Measurements from ENCODE around the gene SMARCC2. TPM values are rescaled to one million over a fixed set of nuclear protein-coding genes. Genes with fewer than 3 reads are reported as not detected.

SMARCC2 gene
- total and polyA plus RNA-seq, 2 donors (not counting 1 experiment from before 2014, with no cell fraction given), result 60.2 to 70.8 TPM

GRCh38 chr12:56124133-56124532, 65.2 kb downstream of the SMARCC2 start:
- H3K27ac ChIP-seq (ENCODE audit: insufficient read depth, low read length), result no peak overlapping the region
- no peak overlapping the region for H2AFZ ChIP-seq (ENCODE audit: low read length)
- no peaks in the 10 kb centered on the region for H3K27me3 ChIP-seq (ENCODE audit: control insufficient read depth, insufficient read depth, low read length)
- peaks cover 18% of the 10 kb centered on the region for H3K4me1 ChIP-seq (ENCODE audit: control insufficient read depth, extremely low read depth, insufficient read depth, low read length)
- H4K20me1 ChIP-seq (ENCODE audit: control insufficient read depth, extremely low read depth, insufficient read depth, low read length), result no peaks in the 10 kb centered on the region
- H3K36me3 ChIP-seq (ENCODE audit: control insufficient read depth, insufficient read depth, low read length), result peaks cover 10% of the 10 kb centered on the region
- no peaks in the 10 kb centered on the region for H3K9me3 ChIP-seq (ENCODE audit: control insufficient read depth, insufficient read depth, low read depth, low read length)
- H3K4me2 ChIP-seq (ENCODE audit: extremely low read depth, insufficient read depth, low read length), result no peak overlapping the region
- H3K9ac ChIP-seq (ENCODE audit: insufficient read depth, low read length), result no peak overlapping the region
- H3K79me2 ChIP-seq (ENCODE audit: control insufficient read depth, insufficient read depth, low read length), result peaks cover 11% of the 10 kb centered on the region
- H3K4me3 ChIP-seq (replicated peaks in 1 of 4; ENCODE audit: control extremely low read depth in 1 of 4, insufficient read depth in 1 of 4, low read depth in 3 of 4, low read length in 4 of 4), result no peak overlapping the region
- TF ChIP-seq EZH2 (IDR thresholded peaks at IDR 0.05; ENCODE audit: low read length, missing control alignments) (no peak), CTCF (conservative IDR thresholded peaks at IDR 0.05 in 1 of 2, IDR thresholded peaks at IDR 0.05 in 1 of 2; ENCODE audit: low read depth in 1 of 2, low read length in 2 of 2) (no peak)
- no peak for DNase-seq (ENCODE audit: low read depth in 2 of 2)

GRCh38 chr12:56122637-56123036, 66.6 kb downstream of the SMARCC2 start:
- Histone ChIP-seq H3K79me2 (ENCODE audit: control insufficient read depth, insufficient read depth, low read length) (peaks cover 5% of the 10 kb centered on the region), H3K9ac (ENCODE audit: insufficient read depth, low read length) (no peak overlapping the region), H4K20me1 (ENCODE audit: control insufficient read depth, extremely low read depth, insufficient read depth, low read length) (no peaks in the 10 kb centered on the region), H2AFZ (ENCODE audit: low read length) (no peak overlapping the region), H3K36me3 (ENCODE audit: control insufficient read depth, insufficient read depth, low read length) (peaks cover 10% of the 10 kb centered on the region), H3K4me2 (ENCODE audit: extremely low read depth, insufficient read depth, low read length) (no peak overlapping the region), H3K27me3 (ENCODE audit: control insufficient read depth, insufficient read depth, low read length) (no peaks in the 10 kb centered on the region), H3K9me3 (ENCODE audit: control insufficient read depth, insufficient read depth, low read depth, low read length) (no peaks in the 10 kb centered on the region), H3K27ac (ENCODE audit: insufficient read depth, low read length) (no peak overlapping the region), H3K4me3 (replicated peaks in 1 of 4; ENCODE audit: control extremely low read depth in 1 of 4, insufficient read depth in 1 of 4, low read depth in 3 of 4, low read length in 4 of 4) (no peak overlapping the region), H3K4me1 (ENCODE audit: control insufficient read depth, extremely low read depth, insufficient read depth, low read length) (peaks cover 22% of the 10 kb centered on the region)
- DNase-seq (ENCODE audit: low read depth in 2 of 2), result no peak
- no peak for TF ChIP-seq CTCF (conservative IDR thresholded peaks at IDR 0.05 in 1 of 2, IDR thresholded peaks at IDR 0.05 in 1 of 2; ENCODE audit: low read depth in 1 of 2, low read length in 2 of 2)
- no peak for TF ChIP-seq EZH2 (IDR thresholded peaks at IDR 0.05; ENCODE audit: low read length, missing control alignments)

- Histone ChIP-seq H3K9me3 (ENCODE audit: control insufficient read depth, insufficient read depth, low read depth, low read length) (no peaks in the 10 kb centered on the region), H4K20me1 (ENCODE audit: control insufficient read depth, extremely low read depth, insufficient read depth, low read length) (no peaks in the 10 kb centered on the region), H3K27me3 (ENCODE audit: control insufficient read depth, insufficient read depth, low read length) (no peaks in the 10 kb centered on the region), H3K79me2 (ENCODE audit: control insufficient read depth, insufficient read depth, low read length) (peaks cover 14% of the 10 kb centered on the region), H3K27ac (ENCODE audit: insufficient read depth, low read length) (no peak overlapping the region), H3K4me1 (ENCODE audit: control insufficient read depth, extremely low read depth, insufficient read depth, low read length) (peaks cover 15% of the 10 kb centered on the region), H2AFZ (ENCODE audit: low read length) (no peak overlapping the region), H3K9ac (ENCODE audit: insufficient read depth, low read length) (no peak overlapping the region), H3K4me2 (ENCODE audit: extremely low read depth, insufficient read depth, low read length) (no peak overlapping the region), H3K4me3 (replicated peaks in 1 of 4; ENCODE audit: control extremely low read depth in 1 of 4, insufficient read depth in 1 of 4, low read depth in 3 of 4, low read length in 4 of 4) (no peak overlapping the region), H3K36me3 (ENCODE audit: control insufficient read depth, insufficient read depth, low read length) (peaks cover 10% of the 10 kb centered on the region)
- no peak for TF ChIP-seq CTCF (conservative IDR thresholded peaks at IDR 0.05 in 1 of 2, IDR thresholded peaks at IDR 0.05 in 1 of 2; ENCODE audit: low read depth in 1 of 2, low read length in 2 of 2)
- TF ChIP-seq EZH2 (IDR thresholded peaks at IDR 0.05; ENCODE audit: low read length, missing control alignments), result no peak
- DNase-seq (ENCODE audit: low read depth in 2 of 2), result no peak
Measured at GRCh38 chr12:56121204-56121870, 67.9 kb downstream of the SMARCC2 start.

Data from fibroblast of lung (primary cell).